Measurements from ENCODE around the gene MLH1.
"Not testable (repeated sequence)": the region's sequence is repeated elsewhere in the genome, so short reads cannot be mapped to it uniquely, and the experiment has no call there.

MLH1 gene

GRCh38 chr3:36993326-36994283 is at the start of gene MLH1:
MLH1 (plus strand) TSS chr3:36993518; CDS start chr3:36993548, 30 bp downstream.
- DNase-seq = no peak

DNA sequence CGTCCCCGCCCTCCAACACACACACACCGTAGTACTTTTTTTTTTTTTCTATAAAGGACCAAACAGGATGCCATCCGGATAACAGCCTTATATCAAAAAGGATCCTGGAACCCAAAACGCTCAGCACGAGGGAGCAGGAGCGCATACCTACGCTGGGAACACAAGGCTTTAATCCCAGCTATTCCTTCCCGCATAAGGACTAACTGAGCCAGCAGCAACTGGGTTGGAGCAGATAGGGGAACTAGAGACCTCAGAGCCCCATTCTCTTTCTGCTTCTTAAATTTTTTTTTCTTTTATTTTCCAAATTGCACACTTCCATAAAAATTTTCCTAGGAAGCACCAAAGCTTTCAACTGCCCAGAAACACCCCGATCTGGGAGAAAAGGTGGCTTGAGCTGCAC is 49.7 kb upstream of the MLH1 start:
- no peak for DNase-seq

GRCh38 chr3:36944012-36944640 is 49.2 kb upstream of the MLH1 start:
- no peak for DNase-seq

- no peak for DNase-seq
Observed at GRCh38 chr3:36944641-36945270, 48.6 kb upstream of the MLH1 start, which contains the start of gene TRANK1. TRANK1 (minus strand) TSS chr3:36945054; CDS start chr3:36944809, 245 bp downstream.

DNA sequence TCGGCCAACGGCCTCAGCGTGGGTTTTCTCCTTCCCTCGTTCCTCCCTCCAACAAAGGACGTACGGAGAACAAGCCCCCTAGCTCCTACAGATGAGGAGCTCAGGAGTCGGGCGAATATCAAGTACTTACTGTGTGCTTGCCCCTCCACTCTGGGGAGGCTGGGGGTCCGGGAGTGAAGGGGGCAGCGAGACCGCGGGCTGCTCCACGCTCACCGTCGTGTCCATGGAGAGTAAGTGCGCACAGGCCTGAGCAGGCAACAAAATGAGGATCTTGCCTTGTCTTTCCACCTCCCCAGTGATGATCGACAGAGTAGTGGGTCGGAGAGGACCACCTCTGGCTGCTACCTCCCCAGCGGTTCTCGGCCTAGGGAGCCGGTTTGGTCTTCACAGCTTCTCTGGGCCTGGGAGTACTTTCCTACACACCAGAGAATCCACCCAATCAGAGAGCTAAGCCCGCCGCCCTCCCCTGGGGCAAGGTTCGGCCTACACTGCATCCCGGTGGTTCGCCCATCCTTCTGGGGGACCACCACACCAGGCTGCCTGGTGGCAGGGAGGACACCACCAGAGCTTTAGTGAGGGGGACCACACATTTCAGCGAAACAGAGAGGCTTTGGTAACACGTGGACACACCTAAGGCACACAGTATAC is 47.9 kb upstream of the MLH1 start:
- no peak for DNase-seq

- DNase-seq = not testable (repeated sequence)
Observed at GRCh38 chr3:36947814-36948213, 45.5 kb upstream of the MLH1 start.

DNA sequence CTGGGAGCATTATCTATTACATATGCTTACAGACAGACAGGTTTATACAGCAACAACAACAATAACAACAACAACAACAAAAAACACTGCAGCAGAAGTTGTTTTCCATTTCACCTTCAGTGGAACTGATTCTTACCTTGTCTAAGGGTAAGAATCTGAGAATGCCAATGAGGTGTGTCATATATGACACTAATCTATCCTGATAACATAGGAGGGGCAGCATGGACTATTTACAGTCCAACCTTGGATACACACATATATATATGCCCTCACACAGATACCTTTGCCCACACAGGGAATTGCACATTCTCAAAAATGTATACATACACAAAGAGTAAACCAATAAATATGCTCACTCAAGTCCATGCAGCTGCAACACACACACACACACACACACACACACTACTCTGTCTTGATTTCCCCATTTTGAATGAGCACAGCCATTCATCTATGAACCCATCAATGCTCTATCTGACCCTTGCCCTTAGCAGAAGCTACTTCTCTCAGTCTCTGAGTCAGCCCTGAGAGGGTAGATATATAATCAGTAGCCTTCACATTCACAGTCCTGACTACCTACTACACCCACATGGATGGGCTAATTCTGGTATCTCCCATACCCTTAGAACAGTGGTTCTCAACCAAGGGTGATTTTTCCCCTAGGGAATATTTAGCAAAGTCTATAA is 38.7 kb upstream of the MLH1 start:
- no peak for DNase-seq

GRCh38 chr3:36956155-36956554 is 37.2 kb upstream of the MLH1 start:
- no peak for DNase-seq

GRCh38 chr3:36957063-36957462 is 36.3 kb upstream of the MLH1 start:
- no peak for DNase-seq

DNA sequence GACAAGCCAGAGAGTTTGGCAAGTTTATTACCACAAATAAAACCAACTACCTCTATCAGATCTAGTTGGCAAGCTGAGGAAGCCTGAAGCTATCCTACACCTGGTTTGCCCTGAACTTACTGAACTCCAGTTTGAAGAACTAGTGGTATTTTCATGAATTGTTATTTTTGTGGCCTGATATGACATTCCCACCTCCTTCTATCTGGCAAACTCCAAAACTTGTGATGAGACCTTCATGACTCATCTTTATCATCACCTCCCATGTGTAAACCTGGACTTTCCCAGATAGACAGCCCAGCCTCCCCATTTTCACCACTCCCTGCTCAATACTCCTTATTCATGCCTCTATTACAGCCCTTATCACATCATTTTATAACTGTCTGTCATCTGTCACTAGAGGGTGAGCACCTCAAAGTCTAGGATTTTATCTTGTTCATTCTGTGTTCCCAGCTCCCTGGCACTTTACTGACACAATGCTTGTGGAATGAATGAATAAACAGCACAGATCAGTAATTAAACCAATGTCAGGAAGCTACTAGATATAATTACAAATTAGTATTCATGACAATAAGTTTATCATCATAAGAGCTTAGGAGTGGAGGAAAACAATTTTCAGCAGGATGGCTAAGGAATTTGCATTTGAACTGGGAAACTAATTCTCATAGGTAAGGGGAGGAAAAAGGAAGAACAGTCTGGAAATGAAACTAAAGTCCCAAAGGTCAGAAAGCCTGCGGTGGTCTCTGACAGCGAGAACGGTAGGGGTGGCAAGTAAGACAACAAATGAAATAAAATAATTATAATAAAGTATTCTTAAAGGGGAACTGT is 35.2 kb upstream of the MLH1 start:
- no peak for DNase-seq

DNA sequence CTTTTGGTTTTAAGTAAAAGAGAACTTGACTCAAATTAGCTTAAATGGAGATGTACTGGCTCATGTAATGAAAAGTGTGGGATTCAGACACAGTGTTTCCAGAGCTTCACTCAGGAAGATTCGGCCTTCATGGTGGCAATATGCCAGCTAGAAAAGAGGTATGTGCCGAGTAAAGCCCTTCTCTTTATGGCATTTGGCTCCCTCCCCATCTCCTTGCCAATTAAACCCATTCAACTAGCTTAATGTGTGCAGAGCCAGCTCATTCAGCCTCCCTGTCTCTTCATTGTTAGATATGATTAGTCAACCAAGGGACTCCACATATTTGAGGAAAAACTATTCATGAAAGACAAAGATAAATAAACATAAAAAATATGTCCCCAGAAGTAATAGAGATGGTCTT is 33.5 kb upstream of the MLH1 start:
- no peak for DNase-seq

DNA sequence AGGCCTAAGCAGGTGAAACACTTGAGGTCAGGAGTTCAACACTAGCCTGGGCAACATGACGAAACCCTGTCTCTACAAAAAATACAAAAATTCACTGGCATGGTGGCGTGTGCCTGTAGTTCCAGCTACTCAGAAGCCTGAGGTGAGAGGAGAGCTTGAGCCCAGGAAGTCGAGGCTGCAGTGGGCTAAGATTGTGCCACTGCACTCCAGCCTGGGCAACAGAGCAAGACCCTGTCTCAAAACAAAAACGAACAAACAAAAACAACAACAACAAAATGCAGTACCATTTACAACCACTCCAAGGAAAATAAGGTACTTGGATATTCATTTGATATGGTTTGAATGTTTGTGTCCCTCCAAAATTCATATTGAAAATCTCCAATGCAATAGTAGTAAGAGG is 32.8 kb upstream of the MLH1 start:
- no peak for DNase-seq

GRCh38 chr3:36963008-36963407 is 30.3 kb upstream of the MLH1 start:
- DNase-seq = not testable (repeated sequence)

GRCh38 chr3:36964331-36964730 is 29.0 kb upstream of the MLH1 start:
- DNase-seq = no peak

DNA sequence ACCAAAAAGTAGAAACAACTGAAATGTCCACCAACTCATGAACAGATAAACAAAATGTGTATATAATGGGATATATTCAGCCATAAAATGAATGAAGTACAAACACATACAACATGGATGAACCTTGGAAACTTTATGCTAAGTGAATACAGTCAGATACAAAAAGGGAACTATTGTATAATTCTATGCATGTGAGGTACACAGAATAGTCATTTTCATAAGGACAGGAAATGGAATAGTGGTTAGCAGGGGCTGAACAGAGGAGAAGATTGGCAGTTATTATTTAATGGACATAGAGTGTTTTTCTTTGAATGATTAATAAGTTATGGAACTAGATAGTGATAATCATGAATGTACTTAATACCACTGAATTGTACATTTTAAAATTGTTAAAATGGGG is 28.5 kb upstream of the MLH1 start:
- DNase-seq = no peak

GRCh38 chr3:36965440-36965839 is 27.9 kb upstream of the MLH1 start:
- no peak for DNase-seq

DNA sequence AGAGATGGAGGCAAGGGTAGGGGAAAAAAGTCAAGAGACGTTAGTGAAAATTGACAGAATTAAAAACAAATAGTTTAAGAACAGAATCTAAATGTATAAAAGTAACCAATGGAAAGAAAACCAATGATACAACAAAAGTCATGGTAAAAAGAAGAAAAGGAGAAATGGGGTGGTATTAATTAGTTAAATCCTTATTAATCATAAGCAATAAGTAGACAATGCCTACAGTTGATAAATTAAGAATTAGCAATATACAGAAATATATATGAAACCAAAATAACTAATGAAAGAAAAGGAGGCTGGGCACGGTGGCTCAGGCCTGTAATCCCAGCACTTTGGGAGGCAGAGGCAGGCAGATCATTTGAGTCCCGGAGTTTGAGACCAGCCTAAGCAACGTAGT is 24.2 kb upstream of the MLH1 start:
- no peak for DNase-seq

DNA sequence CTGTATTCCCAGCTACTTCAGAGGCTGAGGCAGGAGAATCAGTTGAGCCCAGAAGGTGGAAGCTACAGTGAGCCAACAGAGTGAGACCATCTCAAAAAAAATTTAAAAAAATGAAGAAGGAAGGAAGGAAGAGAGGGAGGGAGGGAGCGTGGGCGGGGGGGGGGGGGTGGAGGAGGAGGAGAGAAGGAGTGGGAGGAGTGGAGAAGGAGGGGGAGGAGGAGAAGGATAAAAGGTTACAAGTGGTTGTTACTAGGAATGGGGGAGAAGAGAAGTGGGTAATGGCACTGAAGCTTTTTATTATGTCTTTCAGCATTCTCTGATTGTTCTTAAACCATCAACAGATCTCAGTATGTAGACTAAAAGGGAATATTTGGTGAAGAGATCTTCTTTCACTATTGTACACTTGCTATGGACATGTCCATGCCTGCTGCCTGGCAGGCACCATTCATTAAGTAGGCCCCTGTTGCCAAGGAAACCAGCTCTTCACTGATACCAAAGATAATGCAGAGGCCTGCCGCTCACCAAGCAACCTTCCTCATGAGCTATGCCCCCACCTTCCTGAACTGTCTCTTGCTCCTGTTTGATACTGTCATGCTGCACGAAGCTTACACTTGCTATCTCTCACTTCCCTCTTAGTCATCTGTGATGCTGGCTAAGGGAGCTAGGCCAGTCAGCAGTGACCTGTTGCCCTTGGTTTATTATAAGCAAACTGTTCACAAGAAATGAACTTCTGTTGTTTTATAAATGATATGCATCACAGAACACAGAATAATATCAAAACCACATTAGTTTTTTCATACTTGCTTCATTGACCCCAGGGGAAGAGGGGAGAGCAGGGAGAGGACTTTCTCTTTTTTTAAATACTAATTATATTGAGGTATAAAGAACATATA is 23.5 kb upstream of the MLH1 start:
- DNase-seq = no peak

DNA sequence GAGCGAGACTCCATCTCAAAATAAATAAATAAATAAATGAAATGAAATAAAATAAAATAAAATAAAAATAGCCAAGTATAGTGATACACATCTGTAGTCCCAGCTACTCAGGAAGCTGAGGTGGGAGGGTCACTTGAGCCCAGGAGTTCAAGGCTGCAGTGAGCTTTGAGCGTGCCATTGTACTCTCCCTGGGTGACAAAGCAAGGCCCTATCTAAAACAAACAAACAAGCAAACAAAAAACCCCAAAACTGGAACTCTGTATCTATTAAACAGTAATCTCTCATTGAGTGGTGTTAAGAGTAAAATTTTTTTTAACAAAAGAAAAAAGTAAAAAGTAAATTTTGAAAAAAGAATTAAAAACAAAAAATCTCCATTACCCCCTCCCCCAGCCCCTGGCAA is 21.2 kb upstream of the MLH1 start:
- DNase-seq = no peak

DNA sequence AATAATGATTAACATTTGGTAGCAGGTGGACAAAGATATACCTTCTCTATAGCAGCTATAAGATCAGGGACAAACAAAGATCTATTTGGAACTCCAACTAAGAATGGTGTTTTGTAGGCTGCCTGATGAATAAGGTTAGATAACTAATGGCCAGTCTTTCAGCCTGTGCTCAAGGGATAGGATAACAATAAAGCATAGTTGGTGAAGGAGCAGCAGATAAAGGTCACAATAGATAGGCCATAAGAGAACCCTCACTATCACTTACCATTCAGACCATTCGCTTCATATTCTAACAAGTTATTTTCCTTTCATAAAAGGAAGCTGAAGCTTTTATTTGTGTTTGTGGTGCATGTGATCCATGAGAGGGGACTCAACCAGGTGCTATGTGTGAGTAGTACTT is 20.2 kb upstream of the MLH1 start:
- no peak for DNase-seq

DNA sequence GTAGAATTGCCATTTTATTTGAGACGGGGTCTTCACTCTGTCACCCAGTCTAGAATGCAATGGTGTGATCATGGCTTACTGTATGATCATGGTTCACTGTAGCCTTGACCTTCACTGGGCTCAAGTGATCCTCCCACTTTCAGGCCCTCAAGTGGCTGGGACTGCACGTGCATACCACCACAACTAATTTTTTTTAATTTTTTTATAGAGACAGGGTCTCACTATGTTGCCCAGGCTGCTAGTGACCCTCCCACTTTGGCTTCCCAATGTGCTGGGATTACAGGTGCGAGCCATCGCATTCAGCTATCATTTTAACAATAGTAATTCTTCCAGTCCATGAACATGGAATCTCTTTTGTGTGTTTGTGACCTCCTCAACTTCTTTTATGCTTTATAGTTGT is 12.3 kb upstream of the MLH1 start:
- no peak for DNase-seq
